Thyroid gland (tissue), 4 donors: ENCODE data around the gene HAPLN1.

Experiments used
- POLR2A ChIP-seq, 2 donors: fragments of 450-650 bp; IDR thresholded peaks; one replicate each; pipeline ENCODE4 v1.6.1; 2017; ENCODE audit warnings: antibody characterized with exemption in 2 of 2, mild to moderate bottlenecking in 2 of 2, moderate library complexity in 1 of 2
- TF ChIP-seq, protein P1 (sequence below), 6 experiments: fragments of 200-600 bp in 3 of 6; fragments of 450-650 bp in 3 of 6; sonication (generic) in 3 of 6; IDR thresholded peaks; one replicate each; pipeline ENCODE4 v1.5.1; 2016 to 2019; ENCODE audit warnings: antibody characterized with exemption in 6 of 6, mild to moderate bottlenecking in 2 of 6, inconsistent platforms in 1 of 6, moderate library complexity in 1 of 6

DNA sequence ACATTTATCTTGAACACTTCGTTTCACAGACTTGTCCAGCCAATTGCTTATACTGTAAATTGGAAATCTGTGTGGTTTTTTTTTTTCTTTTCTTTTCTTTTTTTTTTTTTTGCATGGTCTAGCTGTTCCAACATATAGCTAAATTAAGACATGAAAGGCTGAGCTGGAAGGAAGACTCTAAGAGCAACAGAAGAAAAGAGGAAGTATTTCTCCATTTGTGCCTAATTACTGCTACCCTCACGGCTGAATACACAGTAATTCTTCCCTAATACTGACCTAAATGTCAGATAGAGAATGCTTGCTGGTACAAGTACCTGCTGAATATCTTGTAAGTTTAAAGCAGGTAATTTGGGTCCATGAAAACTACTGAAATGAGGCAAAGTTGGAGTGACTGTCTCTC, 11.0 kb upstream of the HAPLN1 start:
- TF ChIP-seq, protein P1, sequence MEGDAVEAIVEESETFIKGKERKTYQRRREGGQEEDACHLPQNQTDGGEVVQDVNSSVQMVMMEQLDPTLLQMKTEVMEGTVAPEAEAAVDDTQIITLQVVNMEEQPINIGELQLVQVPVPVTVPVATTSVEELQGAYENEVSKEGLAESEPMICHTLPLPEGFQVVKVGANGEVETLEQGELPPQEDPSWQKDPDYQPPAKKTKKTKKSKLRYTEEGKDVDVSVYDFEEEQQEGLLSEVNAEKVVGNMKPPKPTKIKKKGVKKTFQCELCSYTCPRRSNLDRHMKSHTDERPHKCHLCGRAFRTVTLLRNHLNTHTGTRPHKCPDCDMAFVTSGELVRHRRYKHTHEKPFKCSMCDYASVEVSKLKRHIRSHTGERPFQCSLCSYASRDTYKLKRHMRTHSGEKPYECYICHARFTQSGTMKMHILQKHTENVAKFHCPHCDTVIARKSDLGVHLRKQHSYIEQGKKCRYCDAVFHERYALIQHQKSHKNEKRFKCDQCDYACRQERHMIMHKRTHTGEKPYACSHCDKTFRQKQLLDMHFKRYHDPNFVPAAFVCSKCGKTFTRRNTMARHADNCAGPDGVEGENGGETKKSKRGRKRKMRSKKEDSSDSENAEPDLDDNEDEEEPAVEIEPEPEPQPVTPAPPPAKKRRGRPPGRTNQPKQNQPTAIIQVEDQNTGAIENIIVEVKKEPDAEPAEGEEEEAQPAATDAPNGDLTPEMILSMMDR (IDR thresholded peaks at IDR 0.05) = no peak
- no peak for TF ChIP-seq POLR2A (IDR thresholded peaks at IDR 0.05)
